ENCODE results near the gene USP46. TPM values are rescaled to one million over a fixed set of nuclear protein-coding genes. Genes with fewer than 3 reads are reported as not detected.

USP46 gene
- total RNA-seq, 4 donors from 2014 or later = 6.0 to 7.7 (median 6.6) TPM

GRCh38 chr4:52573551-52573950 lies 85.5 kb downstream of the USP46 start:
- DNase-seq (ENCODE audit: low spot score) (no peak), ATAC-seq (ENCODE audit: low FRiP score) (no peak)
- no peak for TF ChIP-seq CTCF (IDR thresholded peaks at IDR 0.05)

GRCh38 chr4:52572936-52573485 lies 86.1 kb downstream of the USP46 start:
- DNase-seq (ENCODE audit: low spot score) (no peak), ATAC-seq (ENCODE audit: low FRiP score) (no peak)
- TF ChIP-seq CTCF (IDR thresholded peaks at IDR 0.05) = no peak

- no peak for TF ChIP-seq CTCF (IDR thresholded peaks at IDR 0.05)
- DNase-seq (ENCODE audit: low spot score) = no peak
- ATAC-seq (ENCODE audit: low FRiP score) = no peak
Measured at GRCh38 chr4:52568351-52568750, 90.8 kb downstream of the USP46 start.

GRCh38 chr4:52566136-52567031 lies 92.7 kb downstream of the USP46 start:
- no peak for ATAC-seq (ENCODE audit: low FRiP score)
- no peak for DNase-seq (ENCODE audit: low spot score)
- no peak for TF ChIP-seq CTCF (IDR thresholded peaks at IDR 0.05)

- ATAC-seq (ENCODE audit: low FRiP score) (no peak), DNase-seq (ENCODE audit: low spot score) (no peak)
- TF ChIP-seq CTCF (IDR thresholded peaks at IDR 0.05) = no peak
Measured at GRCh38 chr4:52560844-52561280, 98.2 kb downstream of the USP46 start.

GRCh38 chr4:52555356-52555716 lies 103.8 kb downstream of the USP46 start:
- DNase-seq (ENCODE audit: low spot score) (no peak), ATAC-seq (ENCODE audit: low FRiP score) (no peak)
- TF ChIP-seq CTCF (IDR thresholded peaks at IDR 0.05) = no peak

Data from omental fat pad (tissue), 4 donors.